DOHH2 (cell line): ENCODE measurements around the gene FKBP1B.
"Not testable (repeated sequence)": the region's sequence is repeated elsewhere in the genome, so short reads cannot be mapped to it uniquely, and the experiment has no call there.

Experiments used
- EZH2phosphoT487 ChIP-seq: fragments of 200-600 bp; sonication (generic); IDR thresholded peaks from 2 replicates; pipeline ENCODE4 v1.6.1; 2017; ENCODE audit warnings: borderline replicate concordance, mild to moderate bottlenecking, antibody characterized with exemption, low read length, moderate library complexity, mixed read lengths
- TF ChIP-seq, protein P1 (sequence below): fragments of 200-600 bp; sonication (generic); IDR thresholded peaks from one replicate; pipeline ENCODE4 v1.5.1; 2014; ENCODE audit warnings: antibody characterized with exemption, mild to moderate bottlenecking, low read depth, low read length; ENCODE audit not compliant: poor library complexity, severe bottlenecking

DNA sequence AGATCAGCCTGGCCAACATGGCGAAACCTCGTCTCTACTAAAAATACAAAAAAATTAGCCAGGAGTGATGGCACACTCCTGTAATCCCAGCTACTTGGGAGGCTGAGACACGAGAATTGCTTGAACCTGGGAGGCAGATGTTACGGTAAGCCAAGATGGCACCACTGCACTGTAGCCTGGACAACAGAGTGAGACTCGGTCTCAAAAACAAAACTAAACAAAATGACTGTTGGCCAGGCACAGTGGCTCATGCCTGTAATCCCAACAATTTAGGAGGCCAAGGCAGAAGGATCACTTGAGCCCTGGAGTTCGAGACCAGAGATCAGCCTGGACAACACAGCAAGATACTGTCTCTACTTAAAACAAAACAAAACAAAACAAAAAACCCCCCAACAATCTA lies 6.4 kb upstream of the FKBP1B start:
- TF ChIP-seq, protein P1, sequence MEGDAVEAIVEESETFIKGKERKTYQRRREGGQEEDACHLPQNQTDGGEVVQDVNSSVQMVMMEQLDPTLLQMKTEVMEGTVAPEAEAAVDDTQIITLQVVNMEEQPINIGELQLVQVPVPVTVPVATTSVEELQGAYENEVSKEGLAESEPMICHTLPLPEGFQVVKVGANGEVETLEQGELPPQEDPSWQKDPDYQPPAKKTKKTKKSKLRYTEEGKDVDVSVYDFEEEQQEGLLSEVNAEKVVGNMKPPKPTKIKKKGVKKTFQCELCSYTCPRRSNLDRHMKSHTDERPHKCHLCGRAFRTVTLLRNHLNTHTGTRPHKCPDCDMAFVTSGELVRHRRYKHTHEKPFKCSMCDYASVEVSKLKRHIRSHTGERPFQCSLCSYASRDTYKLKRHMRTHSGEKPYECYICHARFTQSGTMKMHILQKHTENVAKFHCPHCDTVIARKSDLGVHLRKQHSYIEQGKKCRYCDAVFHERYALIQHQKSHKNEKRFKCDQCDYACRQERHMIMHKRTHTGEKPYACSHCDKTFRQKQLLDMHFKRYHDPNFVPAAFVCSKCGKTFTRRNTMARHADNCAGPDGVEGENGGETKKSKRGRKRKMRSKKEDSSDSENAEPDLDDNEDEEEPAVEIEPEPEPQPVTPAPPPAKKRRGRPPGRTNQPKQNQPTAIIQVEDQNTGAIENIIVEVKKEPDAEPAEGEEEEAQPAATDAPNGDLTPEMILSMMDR: not testable (repeated sequence)
- not testable (repeated sequence) for TF ChIP-seq EZH2phosphoT487
